IMR-90 (cell line): ENCODE results near the gene TLK2. TPM values are rescaled to one million over a fixed set of nuclear protein-coding genes. Genes with fewer than 3 reads are reported as not detected.

ENCODE experiments used
- ATAC-seq: fragments of 200-7000 bp; cut with Tn5 transposase; 2 replicates; pipeline ENCODE4 v1.9.1; 2020; ENCODE audit warnings: low read depth, mild to moderate bottlenecking, moderate library complexity
- BruUV-seq: library from RNA; stranded (reverse); fragments of 400-500 nt; replicated peaks from 2 replicates; lab custom pipeline; 2021; lab: Mats Ljungman, UMichigan
- CTCF ChIA-PET: fragments of 300-600 bp; formaldehyde crosslinking; extraction: SDS; loops from one replicate; lab custom pipeline; 2021; ENCODE audit warnings: antibody characterized with exemption; lab: Yijun Ruan, JAX
- POLR2A ChIA-PET: fragments of 300-600 bp; sonication (Branson Sonifier 250); formaldehyde crosslinking; loops from one replicate; lab custom pipeline; 2022; ENCODE audit warnings: antibody characterized with exemption; ENCODE audit not compliant: unreplicated experiment; lab: Charles Lee
- DNase-seq: peaks from one replicate; pipeline ENCODE4 v3.0.0; 2013
- H2AFZ ChIP-seq: replicated peaks from 2 replicates; pipeline ENCODE3; 2013; ENCODE audit warnings: low read length, mild to moderate bottlenecking; ENCODE audit not compliant: poor library complexity
- H2AK5ac ChIP-seq: 2 replicates; pipeline ENCODE4 v1.6.1; 2013; ENCODE audit warnings: low read depth, low read length, inconsistent platforms
- H2AK9ac ChIP-seq: replicated peaks from 2 replicates; pipeline ENCODE3; 2013; ENCODE audit warnings: mild to moderate bottlenecking, low read depth, low read length, moderate library complexity; ENCODE audit not compliant: poor library complexity
- H2BK120ac ChIP-seq: 2 replicates; pipeline ENCODE4 v1.6.1; 2013; ENCODE audit warnings: low read depth, low read length, inconsistent platforms
- H2BK15ac ChIP-seq: 3 replicates; pipeline ENCODE4 v1.6.1; 2013; ENCODE audit warnings: low read depth, low read length, inconsistent platforms
- H2BK20ac ChIP-seq: 2 replicates; pipeline ENCODE4 v1.6.1; 2013; ENCODE audit warnings: low read depth, mild to moderate bottlenecking, inconsistent platforms, low read length, moderate library complexity
- H2BK5ac ChIP-seq: 2 replicates; pipeline ENCODE4 v1.6.1; 2013; ENCODE audit warnings: mild to moderate bottlenecking, low read depth, low read length, inconsistent platforms; ENCODE audit not compliant: poor library complexity, severe bottlenecking
- H3K14ac ChIP-seq: replicated peaks from 2 replicates; pipeline ENCODE4 v1.6.1; 2013; ENCODE audit warnings: low read depth, low read length, inconsistent platforms
- H3K18ac ChIP-seq: 2 replicates; pipeline ENCODE4 v1.6.1; 2013; ENCODE audit warnings: low read depth, low read length, control low read depth
- H3K23ac ChIP-seq: 2 replicates; pipeline ENCODE4 v1.6.1; 2013; ENCODE audit warnings: low read depth, low read length, inconsistent platforms
- H3K27ac ChIP-seq: 2 replicates; pipeline ENCODE4 v1.5.1; 2013; ENCODE audit warnings: mild to moderate bottlenecking, control low read depth, low read length; ENCODE audit not compliant: insufficient read depth
- H3K27me3 ChIP-seq: 2 replicates; pipeline ENCODE4 v1.6.1; 2013; ENCODE audit warnings: low read length; ENCODE audit not compliant: control insufficient read depth, insufficient read depth
- H3K36me3 ChIP-seq: 2 replicates; pipeline ENCODE4 v1.6.1; 2013; ENCODE audit warnings: low read length, mixed read lengths; ENCODE audit not compliant: control insufficient read depth, insufficient read depth
- H3K4ac ChIP-seq: 2 replicates; pipeline ENCODE4 v1.6.1; 2013; ENCODE audit warnings: low read depth, low read length, inconsistent platforms
- H3K4me1 ChIP-seq: 2 replicates; pipeline ENCODE4 v1.6.1; 2013; ENCODE audit warnings: low read length, mixed read lengths; ENCODE audit not compliant: control insufficient read depth, insufficient read depth
- H3K4me2 ChIP-seq: 2 replicates; pipeline ENCODE4 v1.6.1; 2013; ENCODE audit warnings: low read depth, mild to moderate bottlenecking, control low read depth, low read length, moderate library complexity
- H3K4me3 ChIP-seq: 2 replicates; pipeline ENCODE4 v1.5.1; 2013; ENCODE audit warnings: low read depth, mild to moderate bottlenecking, control low read depth, low read length, moderate library complexity; ENCODE audit not compliant: insufficient read depth
- H3K56ac ChIP-seq: 2 replicates; pipeline ENCODE4 v1.6.1; 2013; ENCODE audit warnings: low read length, inconsistent platforms; ENCODE audit not compliant: insufficient read depth; ENCODE audit errors: extremely low read depth
- H3K79me1 ChIP-seq, 2 experiments: 2 replicates each; pipeline ENCODE4 v1.6.1; 2013; ENCODE audit warnings: low read length in 2 of 2, inconsistent platforms in 1 of 2, low read depth in 1 of 2
- H3K9ac ChIP-seq: 2 replicates; pipeline ENCODE4 v1.6.1; 2013; ENCODE audit warnings: low read depth, low read length, control low read depth
- H3K9me1 ChIP-seq: 2 replicates; pipeline ENCODE4 v1.6.1; 2013; ENCODE audit warnings: low read length, inconsistent platforms; ENCODE audit not compliant: insufficient read depth
- H3K9me3 ChIP-seq: 2 replicates; pipeline ENCODE4 v1.6.1; 2013; ENCODE audit warnings: low read length; ENCODE audit not compliant: control insufficient read depth, insufficient read depth
- H4K20me1 ChIP-seq: 2 replicates; pipeline ENCODE4 v1.6.1; 2013; ENCODE audit warnings: low read length, inconsistent platforms; ENCODE audit not compliant: insufficient read depth
- H4K5ac ChIP-seq: 2 replicates; pipeline ENCODE4 v1.6.1; 2013; ENCODE audit warnings: mild to moderate bottlenecking, low read depth, low read length, control low read depth
- H4K8ac ChIP-seq, 2 experiments: 2 replicates each; pipeline ENCODE4 v1.6.1; 2013; ENCODE audit warnings: low read depth in 2 of 2, low read length in 2 of 2, control low read depth in 1 of 2, inconsistent platforms in 1 of 2
- H4K91ac ChIP-seq: 2 replicates; pipeline ENCODE4 v1.6.1; 2013; ENCODE audit warnings: low read depth, low read length, inconsistent platforms; ENCODE audit not compliant: insufficient read depth
- BHLHE40 ChIP-seq: fragments of 150-350 bp; IDR thresholded peaks from 2 replicates; pipeline ENCODE4 v1.6.1; 2016; ENCODE audit warnings: mild to moderate bottlenecking, low read depth, low read length
- MAZ ChIP-seq: IDR thresholded peaks from 2 replicates; pipeline ENCODE4 v1.6.1; 2012; ENCODE audit warnings: low read depth, mild to moderate bottlenecking, low read length, improper control_type of control experiment, moderate library complexity, borderline replicate concordance
- MXI1 ChIP-seq: IDR thresholded peaks from 2 replicates; pipeline ENCODE4 v1.6.1; 2012; ENCODE audit warnings: low read depth, mild to moderate bottlenecking, low read length, moderate library complexity, borderline replicate concordance
- POLR2A ChIP-seq: IDR thresholded peaks from 2 replicates; pipeline ENCODE4 v1.6.1; 2012; ENCODE audit warnings: mild to moderate bottlenecking, low read depth, low read length
- WGBS, 2 experiments: methylation state at CpG; one replicate each; pipeline versions ENCODE4 v1.1.5 to v1.1.7; 2013; ENCODE audit warnings: missing lambda C conversion rate in 2 of 2; ENCODE audit not compliant: insufficient read length in 1 of 2; ENCODE audit errors: extremely low coverage in 2 of 2; 5-methylcytosine and 5-hydroxymethylcytosine counted together
- dilution Hi-C: fragments of 300-500 bp; cut with HindIII; formaldehyde crosslinking; loops from one replicate; pipeline ENCODE4 v1.14.3; 2018; ENCODE audit warnings: low sequenced_read_pairs; ENCODE audit not compliant: unreplicated experiment
- in situ Hi-C: fragments of 300-500 bp; cut with MboI; formaldehyde crosslinking; loops from 3 replicates; pipeline ENCODE4 v1.14.3; 2019; ENCODE audit warnings: low sequenced_read_pairs, inconsistent platforms, mixed read lengths
- intact Hi-C: fragments of 100-400 bp; cut with micrococcal nuclease; formaldehyde crosslinking; loops from 2 replicates; pipeline ENCODE4 v1.10.0; 2022
- polyA plus RNA-seq, 3 experiments: library from polyadenylated mRNA; depleted of rRNA; stranded (reverse); fragments of >200 nt; gene quantifications; 2 replicates each; pipeline ENCODE4 v1.2.3, GENCODE V29; 2012; ENCODE audit warnings: low replicate concordance in 1 of 3
- total RNA-seq: library from RNA; depleted of rRNA; stranded (reverse); fragments of >200 nt; gene quantifications from 2 replicates; pipeline ENCODE4 v1.2.3, GENCODE V29; 2012
- TF ChIP-seq, protein P1 (sequence below): conservative IDR thresholded peaks from 2 replicates; pipeline ENCODE4 v1.5.1; 2012; ENCODE audit warnings: mild to moderate bottlenecking, low read depth, low read length, improper control_type of control experiment

TLK2 gene
- total and polyA plus RNA-seq, 2 of the 4 experiments (the other 2 are of a cell fraction), result 35.7 to 39.4 TPM

DNA sequence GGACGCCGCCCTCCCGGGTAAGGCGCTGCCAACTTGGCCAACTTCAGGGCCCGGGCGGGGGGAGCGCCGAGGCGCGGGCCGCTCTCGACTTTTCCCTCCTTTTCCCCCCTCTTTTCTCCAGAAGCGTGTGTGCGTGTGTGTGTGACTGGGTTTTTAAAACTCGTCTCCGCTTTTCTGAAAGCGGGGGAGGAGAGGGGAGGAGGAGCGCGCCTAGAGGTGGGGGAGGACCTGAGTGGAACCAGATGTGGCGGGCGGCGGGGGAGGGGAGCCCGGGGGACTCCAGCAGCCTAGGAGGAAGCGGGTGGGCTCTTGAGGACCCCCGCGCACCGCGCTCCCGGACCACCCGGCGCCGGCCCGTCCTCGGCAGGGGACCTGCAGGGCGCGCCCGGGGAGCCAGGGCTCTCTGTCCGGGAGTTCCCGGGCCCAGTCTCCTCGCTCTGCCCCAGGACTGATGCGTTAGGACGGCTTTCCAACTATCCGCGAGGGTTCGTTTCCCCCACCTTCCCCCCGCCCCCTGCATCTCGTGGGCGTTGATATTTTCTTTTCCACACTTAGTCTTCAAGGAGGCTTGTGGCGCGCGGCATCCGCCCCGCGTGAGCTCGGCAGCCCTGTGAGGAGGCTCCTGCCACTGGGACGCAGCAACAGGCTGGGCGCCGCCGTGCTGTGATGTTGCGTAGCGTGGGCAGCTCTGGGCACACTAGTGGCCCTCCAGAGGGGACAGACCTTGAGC lies 149.4 kb downstream of the TLK2 start:
- Histone ChIP-seq H3K23ac (peak overlapping the region; percentile 90), H3K4ac (peak overlapping the region; percentile 88), H3K27ac (peak overlapping the region; percentile 94), H3K27me3 (no peaks in the 10 kb centered on the region), H4K8ac (peak overlapping the region; percentile 71 to 79), H3K18ac (peak overlapping the region; percentile 43), H3K79me1 (peaks cover 4 to 58% of the 10 kb centered on the region in 2 experiments; a peak in 2 of 4 replicates), H2BK15ac (0 out of 3 replicates have a peak overlapping the region, but pooled peaks have one; percentile 26), H2BK5ac (peak overlapping the region; percentile 88), H3K36me3 (peaks cover 4% of the 10 kb centered on the region; the same call in 1 of the 2 replicates), H2BK120ac (peak overlapping the region; percentile 78), H2AFZ (peak overlapping the region; percentile 88), H3K4me3 (peak overlapping the region; percentile 64), H3K4me2 (peak overlapping the region; percentile 92), H3K9me3 (no peaks in the 10 kb centered on the region), H3K4me1 (peaks cover 35% of the 10 kb centered on the region), H3K14ac (peak overlapping the region; percentile 92), H2BK20ac (peak overlapping the region; percentile 43; the same call in 1 of the 2 replicates), H2AK5ac (peak overlapping the region; percentile 97), H3K56ac (peak overlapping the region; percentile 94), H3K9me1 (peaks cover 36% of the 10 kb centered on the region), H2AK9ac (peak overlapping the region; percentile 96), H4K20me1 (peaks cover 41% of the 10 kb centered on the region), H4K91ac (peak overlapping the region; percentile 90), H4K5ac (peak overlapping the region; percentile 21), H3K9ac (peak overlapping the region; percentile 91)
- TF ChIP-seq POLR2A (peak; percentile 56), MAZ (peak; percentile 41; the same call in 1 of the 2 replicates), BHLHE40 (peak; percentile 53; the same call in 1 of the 2 replicates), MXI1 (peak; percentile 31; the same call in 1 of the 2 replicates)
- TF ChIP-seq, protein P1, sequence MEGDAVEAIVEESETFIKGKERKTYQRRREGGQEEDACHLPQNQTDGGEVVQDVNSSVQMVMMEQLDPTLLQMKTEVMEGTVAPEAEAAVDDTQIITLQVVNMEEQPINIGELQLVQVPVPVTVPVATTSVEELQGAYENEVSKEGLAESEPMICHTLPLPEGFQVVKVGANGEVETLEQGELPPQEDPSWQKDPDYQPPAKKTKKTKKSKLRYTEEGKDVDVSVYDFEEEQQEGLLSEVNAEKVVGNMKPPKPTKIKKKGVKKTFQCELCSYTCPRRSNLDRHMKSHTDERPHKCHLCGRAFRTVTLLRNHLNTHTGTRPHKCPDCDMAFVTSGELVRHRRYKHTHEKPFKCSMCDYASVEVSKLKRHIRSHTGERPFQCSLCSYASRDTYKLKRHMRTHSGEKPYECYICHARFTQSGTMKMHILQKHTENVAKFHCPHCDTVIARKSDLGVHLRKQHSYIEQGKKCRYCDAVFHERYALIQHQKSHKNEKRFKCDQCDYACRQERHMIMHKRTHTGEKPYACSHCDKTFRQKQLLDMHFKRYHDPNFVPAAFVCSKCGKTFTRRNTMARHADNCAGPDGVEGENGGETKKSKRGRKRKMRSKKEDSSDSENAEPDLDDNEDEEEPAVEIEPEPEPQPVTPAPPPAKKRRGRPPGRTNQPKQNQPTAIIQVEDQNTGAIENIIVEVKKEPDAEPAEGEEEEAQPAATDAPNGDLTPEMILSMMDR, result no peak
- ATAC-seq (peak; percentile 40), DNase-seq (peak; percentile 74)
- dilution Hi-C loops, result no loop called here
- intact Hi-C loops, result loop anchor here (5.0 kb wide), 1 partner anchor 339 kb away; the partner anchor contains the start of gene TANC2
- in situ Hi-C loops, result no loop called here
- whole genome bisulfite sequencing, 2 experiments, result 0% methylated on average over 4 of the region's 61 CpGs; no CpG with 5 or more reads in 1 of the 2 experiments
- ChIA-PET CTCF (interaction anchor here (0.6 kb wide), 2 partner anchors 29 to 1168 kb away, joined by 3 read pairs; no protein-coding TSS in a partner anchor), POLR2A (no interaction called here)
- BruUV-seq, result no TSS peak
